GM10847 (cell line): ENCODE results near the gene ARRB2.

Experiments used
- POLR2A ChIP-seq: IDR thresholded peaks from 2 replicates; pipeline ENCODE4 v1.6.1; 2011; ENCODE audit not compliant: insufficient read length; ENCODE audit errors: extremely low read depth

ARRB2 gene

GRCh38 chr17:4720787-4721186 lies 10.4 kb downstream of the ARRB2 start:
- TF ChIP-seq POLR2A = no peak

- TF ChIP-seq POLR2A = no peak
These were observed 11.0 kb downstream of the ARRB2 start for GRCh38 chr17:4721203-4722135.

DNA sequence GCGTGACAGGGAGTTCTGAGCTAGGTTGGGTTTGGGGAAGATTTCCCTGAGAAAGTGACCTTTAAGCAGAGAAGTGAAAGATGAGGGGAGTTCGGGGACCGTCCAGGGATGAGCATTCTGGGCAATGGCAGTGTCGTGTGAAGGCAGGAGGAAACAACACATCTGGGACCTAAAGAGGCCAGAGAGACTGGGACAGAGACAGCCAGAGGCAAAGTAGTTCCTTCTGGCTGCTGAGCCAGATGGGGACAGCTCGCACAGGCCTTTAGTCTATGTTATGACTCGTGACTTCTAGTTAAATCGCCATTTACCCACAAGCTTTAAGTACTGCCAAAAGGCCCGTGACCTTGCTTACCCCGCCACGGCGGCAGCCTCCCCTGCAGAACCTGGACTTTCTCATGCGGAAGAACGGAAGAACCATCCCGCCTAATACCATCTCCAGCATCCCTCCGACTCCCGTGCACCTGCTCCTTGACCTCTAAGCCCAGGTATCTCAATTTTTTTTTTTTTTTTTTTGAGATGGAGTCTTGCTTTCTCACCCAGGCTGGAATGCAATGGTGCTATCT lies 12.3 kb downstream of the ARRB2 start:
- TF ChIP-seq POLR2A = no peak

- TF ChIP-seq POLR2A = no peak
These were observed 14.2 kb downstream of the ARRB2 start for GRCh38 chr17:4724650-4725049.

GRCh38 chr17:4725646-4726310 lies 15.3 kb downstream of the ARRB2 start:
- TF ChIP-seq POLR2A = no peak

DNA sequence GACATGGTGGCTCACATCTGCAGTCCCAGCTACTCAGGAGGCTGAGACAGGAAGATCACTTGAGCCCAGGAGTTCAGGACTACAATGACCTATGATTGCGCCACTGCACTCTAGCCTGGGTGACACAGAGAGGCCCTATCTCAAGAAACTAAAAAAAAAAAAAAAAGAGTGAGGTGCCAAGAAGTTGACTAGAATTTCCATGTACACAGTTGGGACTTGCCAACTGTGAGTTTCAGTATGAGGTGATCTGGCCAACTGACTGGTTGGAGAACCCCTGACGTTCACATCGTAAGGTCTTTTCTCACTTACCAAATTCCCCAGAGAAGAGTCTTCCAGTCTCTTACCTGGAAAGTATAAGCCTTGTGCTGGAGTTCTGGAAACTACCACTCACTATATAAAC lies 17.7 kb downstream of the ARRB2 start:
- no peak for TF ChIP-seq POLR2A

DNA sequence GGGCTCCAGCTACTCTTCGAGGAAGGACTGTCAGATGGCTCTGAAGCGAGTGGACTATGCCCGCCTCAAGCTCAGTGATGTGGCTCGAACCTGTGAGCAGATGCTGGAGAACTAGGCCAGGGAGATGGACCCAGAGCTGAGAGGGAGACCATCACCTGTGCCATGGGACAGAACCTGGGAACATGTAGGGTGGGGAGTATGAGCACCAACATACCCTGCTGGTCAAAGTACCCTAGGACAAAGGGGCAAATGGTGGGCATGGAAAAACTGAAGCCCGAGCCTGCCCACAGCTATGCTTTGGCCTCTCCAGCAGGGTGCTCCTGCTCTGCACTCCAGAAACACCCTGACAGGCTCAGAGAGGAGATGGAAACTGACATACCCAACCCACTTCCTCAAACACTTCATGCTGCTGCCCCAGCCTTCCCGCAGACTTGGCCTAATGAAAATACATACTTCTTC lies 22.7 kb downstream of the ARRB2 start:
- no peak for TF ChIP-seq POLR2A

DNA sequence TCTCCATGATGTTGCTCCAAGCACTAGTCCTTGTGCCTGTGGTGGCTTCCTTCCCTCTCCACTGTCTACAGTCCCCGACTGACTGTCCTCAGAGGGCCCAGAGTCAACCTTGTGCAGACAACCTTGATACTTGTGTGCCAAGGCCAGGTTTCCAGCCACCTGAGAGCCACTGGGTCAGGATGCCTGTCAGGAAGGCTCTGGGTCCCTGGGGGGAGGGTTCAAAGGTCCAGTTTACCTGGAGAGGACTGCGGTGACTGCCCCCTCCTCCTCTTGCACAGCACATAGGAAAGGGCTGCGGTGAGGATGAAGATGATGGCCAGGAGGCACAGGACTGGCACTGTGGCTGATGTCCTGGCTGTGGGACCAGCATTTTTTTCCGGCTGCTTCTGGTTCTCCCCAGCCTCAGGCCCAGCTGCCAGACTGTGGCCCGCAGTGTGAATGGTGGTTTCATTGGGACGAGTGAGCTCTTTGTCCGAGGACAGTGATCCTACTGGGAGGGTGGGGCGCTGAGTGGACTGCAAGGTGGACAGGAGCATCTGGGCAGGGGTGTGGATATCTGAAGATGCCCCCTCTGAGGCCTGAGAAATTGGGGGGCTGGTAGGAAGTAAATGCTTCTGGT lies 24.5 kb downstream of the ARRB2 start:
- no peak for TF ChIP-seq POLR2A

DNA sequence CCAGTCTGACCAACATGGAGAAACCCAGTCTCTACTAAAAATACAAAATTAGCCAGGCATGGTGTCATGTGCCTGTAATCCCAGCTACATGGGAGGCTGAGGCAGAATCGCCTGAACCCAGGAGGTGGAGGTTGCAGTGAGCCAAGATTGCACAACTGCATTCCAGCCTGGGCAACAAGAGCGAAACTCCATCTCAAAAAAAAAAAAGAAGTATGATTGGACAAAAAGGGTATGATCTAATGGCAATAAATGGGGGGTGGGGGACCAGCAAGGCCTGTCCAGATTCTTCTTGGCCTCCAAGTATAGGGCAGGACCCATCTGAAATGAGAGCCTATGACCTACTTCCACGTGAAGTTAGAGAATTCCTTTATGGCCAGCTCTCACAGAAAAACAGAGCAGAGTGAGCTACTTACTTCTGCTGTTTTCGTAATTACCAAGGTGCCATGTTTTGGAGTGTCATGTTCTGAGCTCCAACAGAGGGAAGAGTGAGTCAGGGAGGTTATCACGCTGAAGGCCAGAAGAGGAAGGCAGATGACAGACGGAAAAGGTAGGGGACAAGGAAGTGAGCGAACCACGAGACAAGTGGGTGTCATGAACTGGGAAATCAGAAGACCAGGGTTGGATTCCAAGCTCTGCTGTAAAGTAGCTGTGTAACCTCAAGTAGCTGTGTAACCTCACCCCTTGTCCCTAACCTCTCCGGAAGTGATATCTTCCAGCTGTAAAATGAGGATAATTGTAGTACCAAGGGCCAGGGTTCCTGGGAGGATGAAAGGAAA lies 25.6 kb downstream of the ARRB2 start:
- TF ChIP-seq POLR2A = no peak

DNA sequence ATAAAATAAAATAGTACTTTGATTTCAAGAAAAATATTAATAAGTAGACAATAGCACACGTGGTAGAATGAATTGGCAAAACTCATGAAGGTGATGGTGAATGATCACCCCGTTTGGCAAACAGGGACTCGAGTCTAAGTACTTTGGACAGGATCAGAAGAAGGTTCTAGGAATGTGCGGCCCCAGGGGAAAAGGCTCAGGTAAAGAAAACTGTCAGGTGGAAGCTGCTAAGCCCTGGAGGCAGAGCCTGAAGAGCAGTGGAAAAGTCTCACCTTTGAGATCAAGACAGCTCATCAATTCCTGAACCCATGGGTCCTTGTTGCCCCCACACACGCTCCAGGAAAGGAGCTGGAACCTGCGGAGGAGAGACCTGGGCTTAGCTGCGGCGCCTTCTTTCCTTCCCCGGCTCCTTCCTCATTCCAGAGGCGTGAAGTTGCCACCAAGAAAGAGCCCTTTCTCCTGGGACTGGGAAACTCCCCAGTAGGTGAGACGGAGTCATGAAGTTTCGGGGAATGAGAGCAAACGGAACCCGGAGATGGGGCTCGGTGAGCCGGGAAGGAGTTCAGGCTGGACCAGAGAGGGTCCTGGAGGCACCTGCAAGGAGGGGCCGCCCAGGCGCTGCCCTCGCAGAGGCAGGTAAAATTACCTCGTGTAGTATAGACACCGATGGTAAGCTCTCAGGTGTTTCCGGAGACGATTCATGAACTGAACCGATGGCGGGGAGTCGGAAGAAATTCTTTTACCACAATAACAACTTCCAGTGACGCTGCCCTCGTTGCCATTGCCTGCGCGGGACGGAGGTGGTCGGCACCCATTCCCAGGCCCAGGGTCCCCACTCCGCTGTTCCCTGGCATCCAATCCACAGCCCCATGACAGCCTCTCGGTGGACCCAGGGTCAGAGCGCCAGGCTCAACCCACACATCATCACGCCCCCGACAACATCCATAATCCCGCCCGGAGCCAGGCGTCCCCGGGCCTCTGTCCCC lies 28.0 kb downstream of the ARRB2 start:
- TF ChIP-seq POLR2A = no peak

- TF ChIP-seq POLR2A = no peak
These were observed 28.9 kb downstream of the ARRB2 start, which contains the start of the genes CXCL16 and ZMYND15 for GRCh38 chr17:4739122-4740024. CXCL16 (minus strand) TSS chr17:4739928; CDS start chr17:4739339, 589 bp downstream. ZMYND15 (plus strand) TSS chr17:4739833; CDS start chr17:4740549, 716 bp downstream.

DNA sequence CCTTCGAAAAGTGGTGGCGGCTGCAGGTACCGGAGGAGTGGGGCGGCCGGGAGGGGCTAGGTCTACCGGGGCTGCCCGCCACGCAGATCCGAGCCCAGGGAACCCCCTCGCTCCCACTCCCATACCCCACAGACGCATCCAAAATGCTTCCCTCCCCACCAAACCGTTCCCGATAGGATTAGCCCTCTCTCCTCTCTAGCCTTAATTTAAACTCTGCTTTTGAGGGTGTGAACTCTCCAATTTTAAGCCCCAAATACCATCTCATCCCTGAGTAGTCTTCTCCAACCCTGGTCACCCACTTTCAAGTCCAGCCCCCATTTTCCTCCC lies 29.6 kb downstream of the ARRB2 start:
- no peak for TF ChIP-seq POLR2A

DNA sequence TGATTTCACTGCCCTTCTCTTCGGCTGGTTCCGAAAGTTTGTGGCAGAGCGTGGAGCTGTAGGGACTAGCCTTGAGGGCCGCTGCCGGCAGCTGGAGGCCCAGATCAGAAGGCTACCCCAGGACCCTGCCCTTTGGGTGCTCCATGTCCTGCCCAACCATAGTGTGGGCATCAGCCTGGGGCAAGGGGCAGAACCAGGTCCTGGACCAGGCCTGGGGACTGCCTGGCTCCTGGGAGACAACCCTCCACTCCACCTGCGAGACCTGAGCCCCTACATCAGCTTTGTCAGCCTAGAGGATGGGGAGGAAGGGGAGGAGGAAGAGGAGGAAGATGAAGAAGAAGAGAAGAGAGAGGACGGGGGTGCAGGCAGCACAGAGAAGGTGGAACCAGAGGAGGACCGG lies 30.2 kb downstream of the ARRB2 start:
- TF ChIP-seq POLR2A = no peak
